ENCODE results near the gene C4orf36.

DNA sequence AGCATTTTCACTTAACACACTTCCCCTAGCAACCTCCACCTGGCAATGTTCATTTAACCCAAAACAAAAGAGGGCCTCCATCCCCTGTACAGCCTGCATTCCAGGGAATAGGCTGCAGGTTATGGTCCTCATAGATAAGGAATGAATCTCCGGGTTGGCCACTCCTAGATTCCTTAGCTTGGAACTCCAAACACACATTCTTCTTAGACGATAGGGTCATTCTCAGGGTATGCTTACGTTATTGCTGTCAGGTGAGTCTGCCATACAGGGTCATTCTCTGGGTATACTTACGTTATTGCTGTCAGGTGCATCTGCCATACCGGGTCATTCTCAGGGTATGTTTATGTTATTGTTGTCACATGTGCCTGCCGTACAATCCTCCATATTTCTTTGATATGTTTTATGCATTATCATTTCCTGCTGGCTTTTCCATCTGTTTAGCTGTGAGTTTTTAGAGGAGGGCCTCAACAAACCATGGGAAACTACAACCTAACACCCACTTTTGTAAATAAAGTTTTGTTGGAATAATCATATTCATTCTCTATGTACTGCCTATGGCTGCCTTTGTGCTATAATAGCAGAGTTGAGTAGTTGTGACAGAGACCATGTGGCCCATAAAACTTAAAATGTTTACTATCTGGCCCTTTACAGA, 34.3 kb upstream of the C4orf36 start:
- TF ChIP-seq POLR2A (IDR thresholded peaks at IDR 0.05): no peak
- TF ChIP-seq, protein P1, sequence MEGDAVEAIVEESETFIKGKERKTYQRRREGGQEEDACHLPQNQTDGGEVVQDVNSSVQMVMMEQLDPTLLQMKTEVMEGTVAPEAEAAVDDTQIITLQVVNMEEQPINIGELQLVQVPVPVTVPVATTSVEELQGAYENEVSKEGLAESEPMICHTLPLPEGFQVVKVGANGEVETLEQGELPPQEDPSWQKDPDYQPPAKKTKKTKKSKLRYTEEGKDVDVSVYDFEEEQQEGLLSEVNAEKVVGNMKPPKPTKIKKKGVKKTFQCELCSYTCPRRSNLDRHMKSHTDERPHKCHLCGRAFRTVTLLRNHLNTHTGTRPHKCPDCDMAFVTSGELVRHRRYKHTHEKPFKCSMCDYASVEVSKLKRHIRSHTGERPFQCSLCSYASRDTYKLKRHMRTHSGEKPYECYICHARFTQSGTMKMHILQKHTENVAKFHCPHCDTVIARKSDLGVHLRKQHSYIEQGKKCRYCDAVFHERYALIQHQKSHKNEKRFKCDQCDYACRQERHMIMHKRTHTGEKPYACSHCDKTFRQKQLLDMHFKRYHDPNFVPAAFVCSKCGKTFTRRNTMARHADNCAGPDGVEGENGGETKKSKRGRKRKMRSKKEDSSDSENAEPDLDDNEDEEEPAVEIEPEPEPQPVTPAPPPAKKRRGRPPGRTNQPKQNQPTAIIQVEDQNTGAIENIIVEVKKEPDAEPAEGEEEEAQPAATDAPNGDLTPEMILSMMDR (IDR thresholded peaks at IDR 0.05): no peak
